RWPE2 (cell line): ENCODE data around the gene TMEM258.

Source experiments
- ATAC-seq: fragments of 200-7000 bp; cut with Tn5 transposase; 3 replicates; pipeline ENCODE4 v1.9.1; 2021; ENCODE audit warnings: low read depth
- DNase-seq: peaks from one replicate; pipeline ENCODE4 v3.0.0-alpha.2; 2020; ENCODE audit warnings: low spot score
- H3K27ac ChIP-seq: fragments of 450-650 bp; 2 replicates; pipeline ENCODE4 v1.5.1; 2017; ENCODE audit warnings: mild to moderate bottlenecking; ENCODE audit not compliant: poor library complexity, severe bottlenecking
- H3K27me3 ChIP-seq: fragments of 250-450 bp; sonication (Bioruptor Pico); 2 replicates; pipeline ENCODE4 v1.5.1; 2021; ENCODE audit warnings: mild to moderate bottlenecking, moderate library complexity; ENCODE audit not compliant: insufficient read depth, poor library complexity, severe bottlenecking
- H3K36me3 ChIP-seq: fragments of 250-450 bp; sonication (Bioruptor Pico); 2 replicates; pipeline ENCODE4 v1.5.1; 2020; ENCODE audit warnings: low read depth, mild to moderate bottlenecking, moderate library complexity
- H3K4me1 ChIP-seq: fragments of 250-450 bp; sonication (Bioruptor Pico); 2 replicates; pipeline ENCODE4 v1.5.1; 2021; ENCODE audit warnings: mild to moderate bottlenecking, moderate library complexity; ENCODE audit not compliant: insufficient read depth, poor library complexity, severe bottlenecking
- H3K4me3 ChIP-seq: fragments of 250-450 bp; sonication (Bioruptor Pico); 2 replicates; pipeline ENCODE4 v1.5.1; 2021; ENCODE audit warnings: mild to moderate bottlenecking, moderate library complexity; ENCODE audit not compliant: severe bottlenecking
- H3K9me3 ChIP-seq: fragments of 250-450 bp; sonication (Bioruptor Pico); 2 replicates; pipeline ENCODE4 v1.5.1; 2021; ENCODE audit warnings: mild to moderate bottlenecking, moderate library complexity; ENCODE audit not compliant: severe bottlenecking
- CTCF ChIP-seq: fragments of 450-650 bp; IDR thresholded peaks from one replicate; pipeline ENCODE4 v1.5.1; 2017; ENCODE audit warnings: mild to moderate bottlenecking, moderate library complexity; ENCODE audit not compliant: poor library complexity, severe bottlenecking

Gene TMEM258

GRCh38 chr11:61747967-61748285 is 44.5 kb downstream of the TMEM258 start:
- no peak; the same call in 2 of the 3 replicates for ATAC-seq

GRCh38 chr11:61747192-61747966 is 45.0 kb downstream of the TMEM258 start:
- H3K4me3 ChIP-seq = no peak overlapping the region
- H3K27me3 ChIP-seq = no peaks in the 10 kb centered on the region
- ATAC-seq (peak; percentile 84), DNase-seq (no peak)
- H3K27ac ChIP-seq = no peak overlapping the region
- peak; percentile 85 for TF ChIP-seq CTCF
- H3K4me1 ChIP-seq = no peaks in the 10 kb centered on the region
- no peaks in the 10 kb centered on the region for H3K36me3 ChIP-seq
- no peaks in the 10 kb centered on the region for H3K9me3 ChIP-seq

More at GRCh38 chr11:61747967-61748285, 44.5 kb downstream of the TMEM258 start:
- Histone ChIP-seq H3K27me3 (peaks cover 3% of the 10 kb centered on the region), H3K4me3 (no peak overlapping the region), H3K4me1 (no peaks in the 10 kb centered on the region), H3K36me3 (no peaks in the 10 kb centered on the region), H3K27ac (no peak overlapping the region), H3K9me3 (no peaks in the 10 kb centered on the region)
- no peak for DNase-seq
- TF ChIP-seq CTCF = peak; percentile 59

- ATAC-seq = no peak
- H3K4me1 ChIP-seq = no peaks in the 10 kb centered on the region
Measured at GRCh38 chr11:61746442-61747191, 45.8 kb downstream of the TMEM258 start.

GRCh38 chr11:61745781-61746441 is 46.5 kb downstream of the TMEM258 start:
- Histone ChIP-seq H3K36me3 (no peaks in the 10 kb centered on the region), H3K27me3 (no peaks in the 10 kb centered on the region), H3K4me3 (no peak overlapping the region), H3K27ac (no peak overlapping the region), H3K9me3 (no peaks in the 10 kb centered on the region), H3K4me1 (no peaks in the 10 kb centered on the region)
- ATAC-seq (no peak; the same call in 2 of the 3 replicates), DNase-seq (no peak)
- no peak for TF ChIP-seq CTCF

More at GRCh38 chr11:61746442-61747191, 45.8 kb downstream of the TMEM258 start:
- H3K27ac ChIP-seq = no peak overlapping the region
- no peaks in the 10 kb centered on the region for H3K27me3 ChIP-seq
- H3K9me3 ChIP-seq = no peaks in the 10 kb centered on the region
- TF ChIP-seq CTCF = no peak
- no peaks in the 10 kb centered on the region for H3K36me3 ChIP-seq
- DNase-seq = no peak
- no peak overlapping the region for H3K4me3 ChIP-seq
